NAMALWA (cell line): ENCODE results near the gene METTL26.

Experiments used
- DNase-seq: peaks from one replicate; pipeline ENCODE4 v3.0.0-alpha.2; 2015; ENCODE audit warnings: low spot score

The METTL26 gene

DNA sequence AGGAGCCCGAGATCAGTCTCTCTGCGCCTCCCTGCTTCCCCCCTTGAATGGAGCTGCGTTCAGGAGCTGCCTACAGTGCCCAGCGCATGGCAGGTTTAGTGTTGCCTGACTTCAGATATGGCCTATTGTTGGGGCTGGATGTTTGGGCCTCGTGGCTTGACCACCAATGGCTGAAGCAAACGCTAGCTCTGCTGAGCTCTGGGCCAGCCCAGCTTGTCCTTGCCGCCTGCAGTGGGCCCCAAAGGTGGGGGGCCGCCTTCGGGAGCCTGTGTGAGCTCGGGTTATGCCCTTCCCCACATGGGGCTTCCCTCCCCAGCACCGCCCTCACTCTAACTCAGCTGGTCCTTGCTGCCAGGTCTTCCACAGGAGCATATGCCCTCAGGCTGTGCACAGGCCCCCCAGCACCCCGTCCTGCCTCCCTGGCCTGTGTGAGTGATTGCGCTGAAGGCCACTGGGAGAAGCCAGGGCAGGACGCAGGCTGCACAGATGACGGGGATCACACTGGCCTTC lies 2.0 kb upstream of the METTL26 start:
- no peak for DNase-seq

DNA sequence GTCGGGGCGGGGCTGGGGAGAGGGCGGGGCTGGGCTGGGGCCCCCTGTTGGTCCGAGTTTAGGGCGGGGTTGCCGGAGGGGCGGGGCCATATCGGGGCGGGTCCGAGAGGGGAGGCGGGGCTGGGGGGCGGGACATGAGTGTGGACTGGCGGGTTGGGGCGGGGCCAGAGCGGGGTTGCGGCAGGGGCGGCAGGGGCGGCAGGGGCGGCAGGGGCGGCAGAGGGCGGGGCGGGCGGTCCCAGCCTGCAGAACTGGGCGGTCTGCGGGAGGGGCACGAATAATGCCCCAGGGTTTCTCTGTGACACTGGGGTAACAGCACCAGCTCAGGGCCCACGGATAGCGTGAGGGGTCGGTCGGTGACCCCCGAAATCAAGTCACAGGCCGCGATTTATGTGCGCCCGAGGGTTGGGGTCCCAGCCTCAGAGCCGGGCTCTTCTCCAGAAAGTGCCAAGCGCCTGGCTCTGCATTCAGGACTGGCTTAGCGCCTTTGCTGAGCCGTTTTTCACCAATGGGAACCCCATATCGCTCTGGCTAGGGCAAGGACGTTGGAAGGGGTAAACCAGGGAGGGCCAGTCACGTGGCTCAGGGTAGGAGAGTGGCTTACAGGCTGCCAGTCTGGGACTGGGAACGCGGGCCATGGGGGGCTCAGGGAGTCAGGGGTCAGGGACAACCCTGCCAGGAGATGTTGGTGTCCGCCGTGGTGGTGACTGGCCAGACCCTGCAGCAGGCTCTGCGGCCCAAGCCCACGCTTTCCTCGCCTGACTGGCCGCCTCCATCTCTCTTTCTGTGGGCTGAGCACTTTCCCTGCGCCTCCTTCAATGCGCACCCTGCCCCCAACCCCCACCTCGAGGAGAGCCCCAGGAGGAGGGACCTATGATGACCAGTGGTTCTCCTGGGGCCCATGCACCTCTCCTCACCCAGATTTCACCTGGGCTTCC lies 1.2 kb upstream of the METTL26 start:
- DNase-seq, result no peak

DNA sequence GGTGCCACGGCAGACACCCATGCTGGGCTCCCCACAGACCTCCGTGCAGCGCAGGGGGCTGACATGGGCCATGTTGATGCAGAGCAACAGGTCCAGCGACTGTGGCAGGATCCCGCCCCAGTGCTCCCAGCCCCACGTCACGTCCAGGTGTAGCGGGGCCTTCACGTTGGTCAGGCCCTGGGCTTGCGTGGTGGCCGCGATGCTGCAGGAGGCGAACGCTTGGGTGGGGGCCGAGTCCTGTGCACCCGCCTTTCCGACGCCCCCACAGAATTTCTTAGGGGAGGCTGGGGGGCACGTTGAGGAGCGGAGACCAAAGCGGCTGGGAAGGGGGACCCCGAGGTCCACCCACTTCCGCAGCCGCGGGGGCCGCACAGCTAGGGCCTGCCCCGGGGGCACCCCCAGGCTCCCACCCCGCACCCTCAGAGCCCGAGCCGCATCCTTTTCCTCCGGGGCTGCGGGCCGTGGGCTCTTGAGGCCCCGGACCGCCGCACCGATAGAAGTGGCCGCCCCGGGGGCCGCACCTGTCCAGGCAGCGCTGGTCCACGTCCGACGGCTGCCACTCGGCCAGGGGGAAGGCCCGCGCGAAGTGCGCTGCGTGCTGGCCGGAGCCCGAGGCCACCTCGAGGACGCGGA lies 416 bp downstream of the METTL26 start:
- no peak for DNase-seq

GRCh38 chr16:634996-635395 lies 1.1 kb downstream of the METTL26 start:
- DNase-seq, result no peak

- DNase-seq, result no peak
Observed at GRCh38 chr16:634051-634670, 1.9 kb downstream of the METTL26 start.

DNA sequence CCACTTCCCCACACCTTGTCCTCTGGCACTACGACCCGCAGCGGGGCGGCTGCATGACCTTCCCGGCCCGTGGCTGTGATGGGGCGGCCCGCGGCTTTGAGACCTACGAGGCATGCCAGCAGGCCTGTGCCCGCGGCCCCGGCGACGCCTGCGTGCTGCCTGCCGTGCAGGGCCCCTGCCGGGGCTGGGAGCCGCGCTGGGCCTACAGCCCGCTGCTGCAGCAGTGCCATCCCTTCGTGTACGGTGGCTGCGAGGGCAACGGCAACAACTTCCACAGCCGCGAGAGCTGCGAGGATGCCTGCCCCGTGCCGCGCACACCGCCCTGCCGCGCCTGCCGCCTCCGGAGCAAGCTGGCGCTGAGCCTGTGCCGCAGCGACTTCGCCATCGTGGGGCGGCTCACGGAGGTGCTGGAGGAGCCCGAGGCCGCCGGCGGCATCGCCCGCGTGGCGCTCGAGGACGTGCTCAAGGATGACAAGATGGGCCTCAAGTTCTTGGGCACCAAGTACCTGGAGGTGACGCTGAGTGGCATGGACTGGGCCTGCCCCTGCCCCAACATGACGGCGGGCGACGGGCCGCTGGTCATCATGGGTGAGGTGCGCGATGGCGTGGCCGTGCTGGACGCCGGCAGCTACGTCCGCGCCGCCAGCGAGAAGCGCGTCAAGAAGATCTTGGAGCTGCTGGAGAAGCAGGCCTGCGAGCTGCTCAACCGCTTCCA lies 2.6 kb downstream of the METTL26 start:
- no peak for DNase-seq

DNA sequence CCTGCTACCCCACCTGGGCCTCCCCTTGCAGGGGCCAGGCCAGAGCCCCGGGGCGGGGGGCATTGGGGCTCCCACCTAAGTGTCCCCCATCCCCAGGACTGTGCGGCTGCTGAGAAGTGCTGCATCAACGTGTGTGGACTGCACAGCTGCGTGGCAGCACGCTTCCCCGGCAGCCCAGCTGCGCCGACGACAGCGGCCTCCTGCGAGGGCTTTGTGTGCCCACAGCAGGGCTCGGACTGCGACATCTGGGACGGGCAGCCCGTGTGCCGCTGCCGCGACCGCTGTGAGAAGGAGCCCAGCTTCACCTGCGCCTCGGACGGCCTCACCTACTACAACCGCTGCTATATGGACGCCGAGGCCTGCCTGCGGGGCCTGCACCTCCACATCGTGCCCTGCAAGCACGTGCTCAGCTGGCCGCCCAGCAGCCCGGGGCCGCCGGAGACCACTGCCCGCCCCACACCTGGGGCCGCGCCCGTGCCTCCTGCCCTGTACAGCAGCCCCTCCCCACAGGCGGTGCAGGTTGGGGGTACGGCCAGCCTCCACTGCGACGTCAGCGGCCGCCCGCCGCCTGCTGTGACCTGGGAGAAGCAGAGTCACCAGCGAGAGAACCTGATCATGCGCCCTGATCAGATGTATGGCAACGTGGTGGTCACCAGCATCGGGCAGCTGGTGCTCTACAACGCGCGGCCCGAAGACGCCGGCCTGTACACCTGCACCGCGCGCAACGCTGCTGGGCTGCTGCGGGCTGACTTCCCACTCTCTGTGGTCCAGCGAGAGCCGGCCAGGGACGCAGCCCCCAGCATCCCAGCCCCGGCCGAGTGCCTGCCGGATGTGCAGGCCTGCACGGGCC lies 3.4 kb downstream of the METTL26 start:
- no peak for DNase-seq

DNA sequence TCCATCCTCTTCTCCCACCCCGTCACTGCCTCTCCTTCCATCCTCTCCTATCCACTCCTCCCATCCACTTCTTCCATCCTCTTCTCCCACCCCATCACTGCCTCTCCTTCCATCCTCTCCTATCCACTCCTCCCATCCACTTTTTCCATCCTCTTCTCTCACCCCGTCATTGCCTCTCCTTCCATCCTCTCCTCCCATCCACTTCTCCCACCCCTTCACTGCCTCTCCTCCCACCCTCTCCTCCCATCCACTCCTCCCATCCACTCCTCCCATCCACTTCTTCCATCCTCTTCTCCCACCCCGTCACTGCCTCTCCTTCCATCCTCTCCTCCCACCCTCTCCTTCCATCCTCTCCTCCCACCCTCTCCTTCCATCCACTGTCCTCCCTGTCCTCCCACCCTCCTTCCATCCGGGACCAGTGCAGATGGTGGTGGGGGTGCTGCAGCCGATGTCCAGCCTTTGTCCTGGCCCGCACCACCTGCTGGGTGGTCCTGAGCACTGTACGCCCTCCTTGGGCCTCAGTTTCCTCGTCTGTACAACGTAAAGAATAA lies 4.2 kb downstream of the METTL26 start:
- no peak for DNase-seq

- DNase-seq, result no peak
Observed at GRCh38 chr16:630815-631405, 5.2 kb downstream of the METTL26 start, which contains the start of gene WFIKKN1. WFIKKN1 (plus strand) TSS chr16:630985; CDS start chr16:631254, 269 bp downstream.

DNA sequence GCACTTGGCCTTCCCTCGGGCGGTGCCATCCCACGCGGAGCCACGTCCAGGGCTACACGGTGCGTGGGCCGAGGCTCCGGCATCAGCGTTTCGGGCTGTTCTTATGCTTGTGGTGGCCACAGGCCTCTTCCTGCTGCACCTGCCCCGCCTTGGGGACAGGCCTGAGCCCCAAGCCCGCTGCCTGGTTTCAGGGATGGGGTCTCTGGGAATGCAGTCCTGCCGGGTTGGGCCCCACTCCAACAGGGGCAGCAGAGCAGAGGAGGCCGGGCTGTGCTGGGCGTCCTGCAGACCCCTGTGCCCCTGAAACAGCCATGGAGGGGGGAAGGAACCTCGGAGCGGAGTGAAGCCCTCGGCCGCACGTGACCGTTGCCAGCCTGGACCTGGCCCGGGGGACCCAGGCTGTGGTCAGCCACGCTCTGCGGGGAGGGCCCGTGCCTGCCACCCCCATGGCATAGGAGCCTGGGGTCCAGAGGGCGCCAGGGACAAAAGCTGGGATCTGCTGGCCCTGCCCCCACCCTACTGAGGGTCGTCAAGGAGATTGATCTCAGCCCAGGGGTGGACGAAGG lies 5.8 kb downstream of the METTL26 start:
- no peak for DNase-seq

- DNase-seq, result no peak
Observed at GRCh38 chr16:629833-630248, 6.3 kb downstream of the METTL26 start.

- no peak for DNase-seq
Observed at GRCh38 chr16:629185-629832, 6.8 kb downstream of the METTL26 start.

DNA sequence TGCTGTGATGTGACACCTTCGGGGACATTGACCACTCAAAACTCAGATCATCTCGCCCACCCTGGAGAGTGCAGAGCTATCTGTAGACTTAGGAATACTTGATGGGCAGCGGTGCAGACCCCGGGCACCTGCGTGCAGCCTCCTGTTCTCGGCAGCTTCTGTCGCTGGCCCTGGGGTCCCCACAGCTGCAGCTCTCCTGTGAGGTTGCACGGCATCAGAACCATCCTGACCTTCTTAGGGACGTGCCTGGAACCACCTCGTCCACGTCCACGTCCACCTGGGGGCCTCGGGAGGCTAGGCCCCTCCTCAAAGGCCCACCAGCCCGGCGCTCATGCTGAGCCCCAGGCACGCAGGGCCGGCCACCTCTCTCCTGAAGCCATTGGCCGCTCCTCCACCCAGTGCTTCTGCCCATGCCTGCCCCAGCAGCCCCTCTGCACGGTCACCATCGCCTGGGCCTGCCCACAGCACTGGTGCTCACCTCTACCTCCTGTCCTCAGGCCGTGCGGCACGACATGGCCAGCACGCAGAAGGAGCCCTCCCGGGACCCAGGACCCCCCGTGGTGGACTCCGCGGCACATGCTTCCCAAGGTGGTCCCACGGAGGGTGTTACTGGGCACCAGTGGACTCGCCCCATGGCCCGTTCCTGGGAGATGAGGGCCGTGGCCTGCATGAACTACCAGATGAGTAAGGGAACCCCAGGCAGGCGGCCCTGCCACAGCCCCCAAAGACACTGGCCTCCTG lies 7.6 kb downstream of the METTL26 start:
- DNase-seq, result no peak

- no peak for DNase-seq
Observed at GRCh38 chr16:627454-628239, 8.5 kb downstream of the METTL26 start.

- no peak for DNase-seq
Observed at GRCh38 chr16:626787-627453, 9.2 kb downstream of the METTL26 start.

- DNase-seq, result peak; percentile 8
Observed at GRCh38 chr16:625977-626765, 9.9 kb downstream of the METTL26 start.
